OCI-LY1 (cell line): ENCODE data around the gene DEDD.

Experiments used
- CTCF ChIP-seq: fragments of 200-600 bp; sonication (generic), shearing (Covaris generic); IDR thresholded peaks from 2 replicates; pipeline ENCODE4 v1.5.1; 2017; ENCODE audit warnings: mild to moderate bottlenecking, antibody characterized with exemption, low read length, moderate library complexity, mixed read lengths
- EZH2 ChIP-seq: fragments of 200-600 bp; sonication (generic), shearing (Covaris generic); IDR thresholded peaks from 2 replicates; pipeline ENCODE4 v1.8.0; 2017; ENCODE audit warnings: borderline replicate concordance, mixed run types, mild to moderate bottlenecking, antibody characterized with exemption, low read length, moderate library complexity, mixed read lengths

GRCh38 chr1:161119092-161119903 is 13.2 kb downstream of the DEDD start:
- TF ChIP-seq CTCF, result peak; percentile 52
- no peak for TF ChIP-seq EZH2
